BE2C (cell line): ENCODE results near the gene GALNT5.

Source experiments
- DNase-seq: peaks from one replicate; pipeline ENCODE4 v3.0.0-alpha.2; 2020
- H3K27me3 ChIP-seq: fragments of 250-450 bp; sonication (Bioruptor Pico); 2 replicates; pipeline ENCODE4 v1.5.1; 2020; ENCODE audit warnings: mild to moderate bottlenecking
- H3K36me3 ChIP-seq: fragments of 250-450 bp; sonication (Bioruptor Pico); 2 replicates; pipeline ENCODE4 v1.5.1; 2020; ENCODE audit warnings: mild to moderate bottlenecking
- H3K4me1 ChIP-seq: fragments of 250-450 bp; sonication (Bioruptor Pico); 2 replicates; pipeline ENCODE4 v1.5.1; 2020
- H3K4me3 ChIP-seq: 2 replicates; pipeline ENCODE4 v1.5.1; 2011; ENCODE audit warnings: low read depth, low read length
- H3K9me3 ChIP-seq: fragments of 250-450 bp; sonication (Bioruptor Pico); 2 replicates; pipeline ENCODE4 v1.5.1; 2020
- CTCF ChIP-seq: IDR thresholded peaks from 2 replicates; pipeline ENCODE4 v1.5.1; 2012; ENCODE audit warnings: mild to moderate bottlenecking, low read depth, low read length

The GALNT5 gene

GRCh38 chr2:157245846-157246764, 11.4 kb upstream of the GALNT5 start:
- Histone ChIP-seq H3K4me3 (no peak overlapping the region), H3K9me3 (no peaks in the 10 kb centered on the region), H3K27me3 (no peaks in the 10 kb centered on the region), H3K4me1 (no peaks in the 10 kb centered on the region), H3K36me3 (no peaks in the 10 kb centered on the region)
- no peak for TF ChIP-seq CTCF
- no peak for DNase-seq

GRCh38 chr2:157246765-157247407, 10.6 kb upstream of the GALNT5 start:
- Histone ChIP-seq H3K4me1 (no peaks in the 10 kb centered on the region), H3K27me3 (no peaks in the 10 kb centered on the region), H3K9me3 (no peaks in the 10 kb centered on the region), H3K36me3 (no peaks in the 10 kb centered on the region), H3K4me3 (no peak overlapping the region)
- no peak for TF ChIP-seq CTCF
- no peak for DNase-seq

- Histone ChIP-seq H3K27me3 (no peaks in the 10 kb centered on the region), H3K9me3 (no peaks in the 10 kb centered on the region), H3K36me3 (no peaks in the 10 kb centered on the region), H3K4me1 (no peaks in the 10 kb centered on the region), H3K4me3 (no peak overlapping the region)
- DNase-seq, result no peak
- TF ChIP-seq CTCF, result no peak
These were observed 6.7 kb upstream of the GALNT5 start for GRCh38 chr2:157250836-157251235.

- H3K4me3 ChIP-seq, result no peak overlapping the region
- DNase-seq, result no peak
These were observed 5.6 kb upstream of the GALNT5 start for GRCh38 chr2:157251932-157252331.

GRCh38 chr2:157252529-157252928, 5.0 kb upstream of the GALNT5 start:
- Histone ChIP-seq H3K4me1 (no peaks in the 10 kb centered on the region), H3K36me3 (no peaks in the 10 kb centered on the region), H3K4me3 (no peak overlapping the region), H3K9me3 (no peaks in the 10 kb centered on the region), H3K27me3 (no peaks in the 10 kb centered on the region)
- TF ChIP-seq CTCF, result no peak
- no peak for DNase-seq

More at GRCh38 chr2:157251932-157252331, 5.6 kb upstream of the GALNT5 start:
- no peaks in the 10 kb centered on the region for H3K36me3 ChIP-seq
- no peaks in the 10 kb centered on the region for H3K4me1 ChIP-seq
- no peaks in the 10 kb centered on the region for H3K9me3 ChIP-seq
- no peak for TF ChIP-seq CTCF
- H3K27me3 ChIP-seq, result no peaks in the 10 kb centered on the region

GRCh38 chr2:157254041-157254440, 3.5 kb upstream of the GALNT5 start:
- Histone ChIP-seq H3K4me1 (no peaks in the 10 kb centered on the region), H3K4me3 (no peak overlapping the region), H3K27me3 (no peaks in the 10 kb centered on the region), H3K9me3 (no peaks in the 10 kb centered on the region), H3K36me3 (no peaks in the 10 kb centered on the region)
- TF ChIP-seq CTCF, result no peak
- DNase-seq, result no peak
